HepG2 (cell line): Measurements from ENCODE around the gene DPAGT1. TPM values are rescaled to one million over a fixed set of nuclear protein-coding genes. Genes with fewer than 3 reads are reported as not detected.

Source experiments
- ATAC-seq: fragments of 200-7000 bp; cut with Tn5 transposase; 3 replicates; pipeline ENCODE4 v1.9.1; 2020; ENCODE audit warnings: mild to moderate bottlenecking, moderate library complexity
- BruUV-seq: library from RNA; stranded (reverse); fragments of 400-500 nt; replicated peaks from 2 replicates; lab custom pipeline; 2021; lab: Mats Ljungman, UMichigan
- CTCF ChIA-PET: fragments of 300-600 bp; formaldehyde crosslinking; extraction: SDS; loops from one replicate; lab custom pipeline; 2021; ENCODE audit warnings: low total read pairs, inconsistent platforms, low intra/inter-chr PET ratio; lab: Yijun Ruan, JAX
- POLR2A ChIA-PET: fragments of 350-600 bp; sonication (Branson Sonifier 250); formaldehyde crosslinking; loops from one replicate; lab custom pipeline; 2020; ENCODE audit warnings: antibody characterized with exemption, inconsistent platforms; lab: Yijun Ruan, JAX
- DNase-seq: peaks from one replicate; pipeline ENCODE4 v3.0.0-alpha.2; 2015; ENCODE audit warnings: low spot score
- FAIRE-seq: peaks from 3 replicates; lab custom pipeline; 2011; peaks lifted over from hg19 to GRCh38; lab: Jason Lieb, UNC
- H2AFZ ChIP-seq: one replicate; pipeline ENCODE4 v1.6.1; 2011; ENCODE audit warnings: low read length, inconsistent platforms
- H3K27ac ChIP-seq: fragments of 300-600 bp; 3 replicates; pipeline ENCODE4 v1.8.0; 2011; ENCODE audit warnings: mixed run types, mild to moderate bottlenecking, mixed read lengths, low read length, inconsistent platforms; ENCODE audit not compliant: insufficient read depth; ENCODE audit errors: extremely low read length
- H3K27me3 ChIP-seq, 2 experiments: fragments of 200-600 bp in 1 of 2; 2 replicates in 1 of 2; 3 replicates in 1 of 2; pipeline versions ENCODE4 v1.6.0 to v1.8.0; 2011; ENCODE audit warnings: low read length in 2 of 2, mild to moderate bottlenecking in 2 of 2, moderate library complexity in 2 of 2, inconsistent platforms in 1 of 2; ENCODE audit not compliant: insufficient read depth in 2 of 2, control insufficient read depth in 1 of 2
- H3K36me3 ChIP-seq, 2 experiments: fragments of 200-600 bp in 1 of 2; replicated peaks in 1 of 2; 2 replicates in 1 of 2; 3 replicates in 1 of 2; pipeline versions ENCODE4 v1.5.1 to v1.8.0; 2011; ENCODE audit warnings: low read length in 2 of 2, inconsistent platforms in 1 of 2; ENCODE audit not compliant: insufficient read depth in 2 of 2, control insufficient read depth in 1 of 2
- H3K4me1 ChIP-seq: 2 replicates; pipeline ENCODE4 v1.5.1; 2012; ENCODE audit warnings: low read length, inconsistent platforms; ENCODE audit not compliant: insufficient read depth
- H3K4me2 ChIP-seq: 2 replicates; pipeline ENCODE4 v1.6.0; 2011; ENCODE audit warnings: low read depth, low read length, inconsistent platforms
- H3K4me3 ChIP-seq, 3 experiments: fragments of 200-600 bp in 1 of 3; sonication (generic), shearing (Covaris generic) in 1 of 3; replicated peaks in 1 of 3; 2 replicates each; pipeline ENCODE4 v1.5.1; 2011 to 2016; ENCODE audit warnings: low read length in 3 of 3, inconsistent platforms in 2 of 3, low read depth in 2 of 3, mild to moderate bottlenecking in 2 of 3, control low read depth in 1 of 3, mixed read lengths in 1 of 3; ENCODE audit not compliant: insufficient read depth in 1 of 3
- H3K79me2 ChIP-seq: one replicate; pipeline ENCODE4 v1.6.1; 2011; ENCODE audit warnings: low read length, inconsistent platforms; ENCODE audit not compliant: insufficient read depth
- H3K9ac ChIP-seq: 2 replicates; pipeline ENCODE4 v1.6.0; 2011; ENCODE audit warnings: mild to moderate bottlenecking, low read depth, low read length, inconsistent platforms; ENCODE audit not compliant: insufficient read depth
- H3K9me3 ChIP-seq: 2 replicates; pipeline ENCODE4 v1.5.1; 2012; ENCODE audit warnings: mild to moderate bottlenecking, low read length
- H4K20me1 ChIP-seq: 2 replicates; pipeline ENCODE4 v1.6.0; 2011; ENCODE audit warnings: inconsistent platforms, mild to moderate bottlenecking, low read length, moderate library complexity; ENCODE audit not compliant: insufficient read depth
- FOXO1 ChIP-seq: sonication (generic); formaldehyde crosslinking; IDR thresholded peaks from 2 replicates; pipeline ENCODE4 v1.4.0; 2020; ENCODE audit warnings: missing genetic modification reagents
- HMG20A ChIP-seq: IDR thresholded peaks from 2 replicates; pipeline ENCODE4 v1.6.1; 2016; ENCODE audit warnings: borderline replicate concordance
- RFX1 ChIP-seq: fragments of 450-650 bp; IDR thresholded peaks from 2 replicates; pipeline ENCODE4 v1.6.1; 2017
- SIN3A ChIP-seq: IDR thresholded peaks from 2 replicates; pipeline ENCODE4 v1.6.1; 2011; ENCODE audit warnings: low read depth, mild to moderate bottlenecking, control low read depth, low read length, borderline replicate concordance
- WIZ ChIP-seq: sonication (generic); formaldehyde crosslinking; IDR thresholded peaks from 2 replicates; pipeline ENCODE4 v1.5.1; 2020; ENCODE audit warnings: mild to moderate bottlenecking, missing genetic modification reagents
- ZNF124 ChIP-seq: sonication (generic); formaldehyde crosslinking; IDR thresholded peaks from 2 replicates; pipeline ENCODE4 v1.4.0; 2020; ENCODE audit warnings: missing genetic modification reagents
- ZNF230 ChIP-seq: sonication (generic); formaldehyde crosslinking; IDR thresholded peaks from 2 replicates; pipeline ENCODE4 v1.4.0; 2020; ENCODE audit warnings: mild to moderate bottlenecking, missing genetic modification reagents
- ZNF331 ChIP-seq: sonication (generic); formaldehyde crosslinking; IDR thresholded peaks from 2 replicates; pipeline ENCODE4 v1.4.0; 2020; ENCODE audit warnings: missing genetic modification reagents
- ZNF557 ChIP-seq: sonication (generic); formaldehyde crosslinking; IDR thresholded peaks from 2 replicates; pipeline ENCODE4 v1.4.0; 2020; ENCODE audit warnings: missing genetic modification reagents
- ZNF713 ChIP-seq: sonication (generic); formaldehyde crosslinking; IDR thresholded peaks from 2 replicates; pipeline ENCODE4 v1.4.0; 2020; ENCODE audit warnings: mild to moderate bottlenecking, missing genetic modification reagents
- ZNF879 ChIP-seq: sonication (generic); formaldehyde crosslinking; IDR thresholded peaks from 2 replicates; pipeline ENCODE4 v1.8.1; 2023; ENCODE audit warnings: missing genetic modification reagents
- WGBS: methylation state at CpG from one replicate; pipeline ENCODE4 v1.1.6; 2017; ENCODE audit warnings: low lambda C conversion rate; 5-methylcytosine and 5-hydroxymethylcytosine counted together
- in situ Hi-C: cut with HindIII; loops from 2 replicates; pipeline ENCODE4 v1.10.0; 2017; ENCODE audit warnings: low pct_unique_long_range_greater_than_20kb; ENCODE audit not compliant: extremely low pct_ligation_motif_present
- intact Hi-C: fragments of 100-400 bp; cut with micrococcal nuclease; formaldehyde crosslinking; loops from one replicate; pipeline ENCODE4 v1.10.0; 2022; ENCODE audit not compliant: unreplicated experiment
- polyA plus RNA-seq, 8 experiments: library from polyadenylated mRNA; depleted of rRNA in 3 of 8; stranded (reverse) in 7 of 8; unstranded in 1 of 8; fragments of >200 nt; fragmentation: Illumina TruSeq in 4 of 8; extraction: Trizol in 4 of 8; gene quantifications; 2 replicates each; pipeline versions ENCODE4 v1.2.1 to v1.2.3, GENCODE V29; 2011 to 2016; ENCODE audit warnings: low read depth in 4 of 8, missing spikeins in 1 of 8, mixed read lengths in 1 of 8; ENCODE audit not compliant: insufficient read depth in 1 of 8
- total RNA-seq, 5 experiments: library from RNA; depleted of rRNA; stranded (reverse); fragments of >200 nt; fragmentation: Illumina TruSeq; extraction: Trizol; gene quantifications; 2 replicates each; pipeline ENCODE4 v1.2.3, GENCODE V29; 2016; ENCODE audit warnings: low read depth in 1 of 5
- TF ChIP-seq, protein P1 (sequence below): sonication (generic); formaldehyde crosslinking; IDR thresholded peaks from 2 replicates; pipeline ENCODE4 v1.8.0; 2022; ENCODE audit warnings: missing genetic modification reagents, mild to moderate bottlenecking, inconsistent platforms, borderline replicate concordance
- TF ChIP-seq, protein P2 (sequence below): sonication (generic); formaldehyde crosslinking; conservative IDR thresholded peaks from 2 replicates; pipeline ENCODE4 v1.5.0; 2020; ENCODE audit warnings: missing genetic modification reagents
- TF ChIP-seq, protein P3 (sequence below): sonication (generic); formaldehyde crosslinking; IDR thresholded peaks from 2 replicates; pipeline ENCODE4 v1.8.1; 2022; ENCODE audit warnings: mild to moderate bottlenecking, missing genetic modification reagents
- TF ChIP-seq, protein P4 (sequence below): sonication (generic); formaldehyde crosslinking; IDR thresholded peaks from 2 replicates; pipeline ENCODE4 v1.5.0; 2020; ENCODE audit warnings: missing genetic modification reagents
- TF ChIP-seq, protein P5 (sequence below): sonication (generic); formaldehyde crosslinking; IDR thresholded peaks from 2 replicates; pipeline ENCODE4 v1.5.0; 2020; ENCODE audit warnings: mild to moderate bottlenecking, missing genetic modification reagents, borderline replicate concordance

DPAGT1 gene
- total and polyA plus RNA-seq, 2 of the 13 experiments (the other 11 are each of a cell fraction or from before 2014, with no cell fraction given) = 37.6 to 70.7 TPM

DNA sequence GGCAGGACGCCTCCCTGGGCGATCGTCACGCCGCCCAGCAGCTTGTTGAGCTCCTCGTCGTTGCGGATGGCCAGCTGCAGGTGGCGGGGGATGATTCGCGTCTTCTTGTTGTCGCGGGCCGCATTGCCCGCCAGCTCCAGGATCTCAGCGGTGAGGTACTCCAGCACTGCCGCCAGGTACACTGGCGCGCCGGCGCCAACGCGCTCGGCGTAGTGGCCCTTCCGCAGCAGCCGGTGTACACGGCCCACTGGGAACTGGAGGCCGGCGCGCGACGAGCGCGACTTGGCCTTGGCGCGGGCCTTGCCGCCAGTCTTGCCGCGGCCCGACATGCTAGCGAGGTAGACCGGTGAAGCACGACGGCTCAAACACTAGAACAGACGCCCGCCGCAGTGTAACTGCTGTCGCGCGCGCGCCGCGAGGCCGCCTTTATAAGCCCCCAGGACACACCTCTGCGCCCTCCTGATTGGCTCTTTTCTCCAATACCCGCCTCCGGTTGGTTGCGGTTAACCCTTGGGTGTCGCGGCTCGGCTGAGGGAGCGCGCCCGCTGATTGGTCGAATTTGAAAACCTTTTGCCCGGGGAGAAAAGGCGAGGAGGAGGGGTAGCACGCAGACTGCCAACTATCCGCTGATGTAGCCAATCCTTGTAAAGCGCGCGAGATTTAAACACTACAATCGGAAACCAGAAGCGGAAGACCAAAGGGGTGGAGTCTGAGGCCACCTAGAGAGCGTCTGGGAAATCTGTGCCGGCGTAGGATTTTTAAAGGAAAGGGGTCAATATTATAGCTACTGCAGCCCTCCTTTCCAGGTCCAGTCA is 6.4 kb downstream of the DPAGT1 start:
- DNase-seq (peak; percentile 99), FAIRE-seq (peak; percentile 97), ATAC-seq (peak; percentile 77)
- ChIA-PET POLR2A (interaction anchor here (0.6 to 3.1 kb wide), 27 partner anchors 10 to 273 kb away, joined by 3 to 109 read pairs (median 4); partner anchors contain the start of genes C2CD2L, HINFP, HMBS and RPS25), CTCF (interaction anchor here (1.0 to 1.5 kb wide), 2 partner anchors 28 to 61 kb away, joined by 3 read pairs; partner anchors contain the start of gene VPS11)
- H3K4me3 ChIP-seq = peak overlapping the region; percentile 78 to 93 (median 91)
- H3K79me2 ChIP-seq = peaks cover 37% of the 10 kb centered on the region
- in situ Hi-C loops = no loop called here
- H3K4me2 ChIP-seq = peak overlapping the region; percentile 65
- peaks cover 10 to 36% of the 10 kb centered on the region in 2 experiments; a peak in 4 of 5 replicates for H3K36me3 ChIP-seq
- peaks cover 38% of the 10 kb centered on the region for H3K4me1 ChIP-seq
- intact Hi-C loops = loop anchor here (2.0 kb wide), 4 partner anchors 30 to 64 kb away; partner anchors contain the start of genes HYOU1 and SLC37A4
- peak overlapping the region; percentile 78 for H3K27ac ChIP-seq
- H3K27me3 ChIP-seq = no peaks in the 10 kb centered on the region
- TSS peak; percentile 73 for BruUV-seq
- 3% methylated on average over 25 of the region's 79 CpGs for WGBS
- H4K20me1 ChIP-seq = peaks cover 16% of the 10 kb centered on the region
- peak overlapping the region; percentile 93 for H3K9ac ChIP-seq
- no peak overlapping the region for H2AFZ ChIP-seq
- H3K9me3 ChIP-seq = no peaks in the 10 kb centered on the region
- TF ChIP-seq, protein P1, sequence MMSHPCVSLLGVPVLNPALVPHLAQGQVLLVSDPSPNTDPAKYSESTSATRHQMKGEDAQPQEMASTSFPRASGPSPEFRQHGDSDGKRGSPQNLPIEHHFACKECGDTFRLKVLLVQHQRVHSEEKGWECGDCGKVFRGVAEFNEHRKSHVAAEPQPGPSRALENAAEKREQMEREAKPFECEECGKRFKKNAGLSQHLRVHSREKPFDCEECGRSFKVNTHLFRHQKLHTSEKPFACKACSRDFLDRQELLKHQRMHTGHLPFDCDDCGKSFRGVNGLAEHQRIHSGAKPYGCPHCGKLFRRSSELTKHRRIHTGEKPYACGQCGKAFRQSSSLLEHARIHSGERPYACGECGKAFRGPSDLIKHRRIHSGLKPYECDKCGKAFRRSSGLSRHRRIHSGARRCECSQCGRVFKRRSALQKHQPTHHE (CRISPR knock-in tag) = peak; percentile 58; the same call in 1 of the 2 replicates
- TF ChIP-seq WIZ (peak; percentile 88), RFX1 (no peak), ZNF557 (0 out of 2 replicates have a peak, but pooled peaks have one; percentile 46), ZNF713 (0 out of 2 replicates have a peak, but pooled peaks have one; percentile 77), ZNF124 (CRISPR knock-in tag) (0 out of 2 replicates have a peak, but pooled peaks have one; percentile 32), SIN3A (peak; percentile 98), ZNF879 (0 out of 2 replicates have a peak, but pooled peaks have one; percentile 78), ZNF230 (peak; percentile 89; the same call in 1 of the 2 replicates), ZNF331 (CRISPR knock-in tag) (peak; percentile 11), HMG20A (CRISPR knock-in tag) (no peak), FOXO1 (CRISPR knock-in tag) (no peak; the same call in 1 of the 2 replicates)
- TF ChIP-seq, protein P2, sequence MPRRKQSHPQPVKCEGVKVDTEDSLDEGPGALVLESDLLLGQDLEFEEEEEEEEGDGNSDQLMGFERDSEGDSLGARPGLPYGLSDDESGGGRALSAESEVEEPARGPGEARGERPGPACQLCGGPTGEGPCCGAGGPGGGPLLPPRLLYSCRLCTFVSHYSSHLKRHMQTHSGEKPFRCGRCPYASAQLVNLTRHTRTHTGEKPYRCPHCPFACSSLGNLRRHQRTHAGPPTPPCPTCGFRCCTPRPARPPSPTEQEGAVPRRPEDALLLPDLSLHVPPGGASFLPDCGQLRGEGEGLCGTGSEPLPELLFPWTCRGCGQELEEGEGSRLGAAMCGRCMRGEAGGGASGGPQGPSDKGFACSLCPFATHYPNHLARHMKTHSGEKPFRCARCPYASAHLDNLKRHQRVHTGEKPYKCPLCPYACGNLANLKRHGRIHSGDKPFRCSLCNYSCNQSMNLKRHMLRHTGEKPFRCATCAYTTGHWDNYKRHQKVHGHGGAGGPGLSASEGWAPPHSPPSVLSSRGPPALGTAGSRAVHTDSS (CRISPR knock-in tag) = peak; percentile 27; the same call in 1 of the 2 replicates
- TF ChIP-seq, protein P3, sequence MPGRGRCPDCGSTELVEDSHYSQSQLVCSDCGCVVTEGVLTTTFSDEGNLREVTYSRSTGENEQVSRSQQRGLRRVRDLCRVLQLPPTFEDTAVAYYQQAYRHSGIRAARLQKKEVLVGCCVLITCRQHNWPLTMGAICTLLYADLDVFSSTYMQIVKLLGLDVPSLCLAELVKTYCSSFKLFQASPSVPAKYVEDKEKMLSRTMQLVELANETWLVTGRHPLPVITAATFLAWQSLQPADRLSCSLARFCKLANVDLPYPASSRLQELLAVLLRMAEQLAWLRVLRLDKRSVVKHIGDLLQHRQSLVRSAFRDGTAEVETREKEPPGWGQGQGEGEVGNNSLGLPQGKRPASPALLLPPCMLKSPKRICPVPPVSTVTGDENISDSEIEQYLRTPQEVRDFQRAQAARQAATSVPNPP (CRISPR knock-in tag) = peak; percentile 77
- TF ChIP-seq, protein P4, sequence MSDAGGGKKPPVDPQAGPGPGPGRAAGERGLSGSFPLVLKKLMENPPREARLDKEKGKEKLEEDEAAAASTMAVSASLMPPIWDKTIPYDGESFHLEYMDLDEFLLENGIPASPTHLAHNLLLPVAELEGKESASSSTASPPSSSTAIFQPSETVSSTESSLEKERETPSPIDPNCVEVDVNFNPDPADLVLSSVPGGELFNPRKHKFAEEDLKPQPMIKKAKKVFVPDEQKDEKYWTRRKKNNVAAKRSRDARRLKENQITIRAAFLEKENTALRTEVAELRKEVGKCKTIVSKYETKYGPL (CRISPR knock-in tag) = peak; percentile 56; the same call in 1 of the 2 replicates
- TF ChIP-seq, protein P5, sequence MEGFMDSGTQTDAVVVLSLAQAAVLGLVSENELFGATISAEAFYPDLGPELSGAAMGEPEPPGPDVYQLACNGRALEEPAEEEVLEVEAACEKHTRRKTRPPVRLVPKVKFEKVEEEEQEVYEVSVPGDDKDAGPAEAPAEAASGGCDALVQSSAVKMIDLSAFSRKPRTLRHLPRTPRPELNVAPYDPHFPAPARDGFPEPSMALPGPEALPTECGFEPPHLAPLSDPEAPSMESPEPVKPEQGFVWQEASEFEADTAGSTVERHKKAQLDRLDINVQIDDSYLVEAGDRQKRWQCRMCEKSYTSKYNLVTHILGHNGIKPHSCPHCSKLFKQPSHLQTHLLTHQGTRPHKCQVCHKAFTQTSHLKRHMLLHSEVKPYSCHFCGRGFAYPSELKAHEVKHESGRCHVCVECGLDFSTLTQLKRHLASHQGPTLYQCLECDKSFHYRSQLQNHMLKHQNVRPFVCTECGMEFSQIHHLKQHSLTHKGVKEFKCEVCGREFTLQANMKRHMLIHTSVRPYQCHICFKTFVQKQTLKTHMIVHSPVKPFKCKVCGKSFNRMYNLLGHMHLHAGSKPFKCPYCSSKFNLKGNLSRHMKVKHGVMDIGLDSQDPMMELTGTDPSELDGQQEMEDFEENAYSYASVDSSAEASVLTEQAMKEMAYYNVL (CRISPR knock-in tag) = peak; percentile 59; the same call in 1 of the 2 replicates
